ENCODE data around the gene CPEB2.
A peak's percentile ranks its signal among the peaks of the same experiment; 100 is the strongest.

Gene CPEB2

DNA sequence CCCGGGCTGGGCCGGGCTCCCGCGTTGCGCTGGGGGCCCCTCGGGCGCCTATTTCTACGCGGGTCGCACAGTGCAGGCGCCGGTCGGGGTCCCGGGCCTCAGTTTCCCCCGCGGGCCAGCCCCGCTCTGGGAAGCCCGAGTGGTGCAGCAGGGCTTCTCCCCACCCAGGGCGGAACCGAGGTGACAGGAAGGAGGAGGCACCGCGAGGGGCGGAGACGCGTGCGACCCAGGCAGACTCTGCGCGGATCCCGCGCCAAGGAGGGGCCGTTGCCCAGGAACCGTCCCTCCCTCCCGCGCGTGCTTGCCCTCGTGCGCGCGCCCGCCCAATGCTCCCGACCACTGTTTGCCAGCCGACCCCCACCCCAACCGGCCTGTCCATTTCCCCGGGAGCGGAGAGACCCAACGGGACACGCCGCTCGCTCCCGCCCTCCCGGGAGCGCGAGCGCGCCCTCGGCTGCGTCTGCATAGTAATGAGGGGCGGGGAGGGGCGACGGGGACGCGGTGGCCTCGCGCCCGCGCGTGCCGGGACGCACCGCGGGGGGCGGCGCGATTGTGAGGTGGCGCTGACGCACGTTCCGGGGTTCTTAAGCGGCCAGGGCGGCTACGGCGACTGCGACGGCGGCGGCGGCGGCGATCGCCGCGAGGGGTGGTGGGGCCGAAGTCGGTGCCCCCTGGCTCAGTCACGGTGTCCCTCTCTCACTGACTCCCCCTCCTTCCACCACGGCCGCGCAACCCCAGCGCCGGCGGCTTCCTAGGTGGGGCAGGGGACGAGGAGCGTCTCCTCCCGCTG lies at the start of gene CPEB2:
CPEB2 (plus strand) TSS at position 613 of the 790 bp plus-strand sequence. CDS start 193 bp downstream, outside the sequence.
- DNase-seq, result peak; percentile 89

- no peak for DNase-seq
Measured at GRCh38 chr4:14958436-14958835, 43.8 kb upstream of the CPEB2 start.

DNA sequence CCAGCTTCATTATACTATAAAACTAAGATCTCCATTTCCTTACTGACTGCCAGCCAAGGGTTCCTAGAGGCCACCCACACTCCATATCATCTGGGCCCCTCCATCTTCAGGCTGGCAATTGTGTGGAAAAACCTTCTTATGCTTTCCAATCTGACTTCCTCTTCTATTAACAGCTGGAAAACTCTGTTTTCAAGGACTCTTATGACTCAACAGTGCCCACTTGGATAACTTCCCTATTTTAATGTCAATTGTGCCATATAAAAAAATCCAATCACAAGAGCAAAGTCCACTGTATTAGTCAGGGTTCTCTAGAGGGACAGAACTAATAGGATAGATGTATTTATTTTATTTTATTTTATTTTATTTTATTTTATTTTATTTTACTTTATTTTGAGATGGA lies 41.0 kb upstream of the CPEB2 start:
- no peak for DNase-seq

DNA sequence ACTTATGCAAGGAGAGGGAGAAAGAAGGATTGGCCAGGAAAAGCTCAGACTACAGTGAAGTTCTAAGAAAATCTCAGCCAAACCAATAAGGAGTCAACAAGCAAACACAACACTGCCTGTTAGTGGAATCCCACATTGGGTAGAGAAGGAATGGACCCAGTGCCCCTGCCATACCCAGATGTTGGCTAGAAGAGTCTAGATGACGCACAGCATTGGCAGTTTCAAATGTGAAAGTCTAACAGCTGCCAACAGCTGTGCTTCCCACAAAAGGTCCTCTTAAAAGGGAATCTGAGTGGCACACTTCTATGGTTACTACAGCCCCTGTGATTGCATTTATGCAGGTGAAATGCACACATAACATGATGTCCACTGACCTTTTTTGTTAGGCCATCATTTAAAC lies 37.2 kb upstream of the CPEB2 start:
- DNase-seq, result no peak

DNA sequence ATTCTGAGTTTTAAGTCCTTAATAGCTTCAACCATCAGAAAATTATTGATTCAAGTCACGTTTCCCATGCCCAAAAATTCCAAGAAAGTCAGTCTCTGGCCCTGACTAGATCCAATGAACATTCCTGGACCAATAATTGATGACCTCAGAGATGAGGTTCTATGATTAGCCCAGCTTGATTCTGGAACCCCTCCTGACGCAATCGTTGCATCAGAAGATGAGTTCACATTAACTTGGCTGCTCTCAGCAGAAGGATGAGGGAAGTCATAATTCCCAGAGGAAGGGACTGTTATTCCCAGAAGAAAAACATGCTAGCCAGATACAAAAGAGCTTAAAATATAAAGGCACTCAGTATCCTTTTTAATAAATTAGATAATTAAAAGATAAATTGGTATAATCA lies 34.3 kb upstream of the CPEB2 start:
- DNase-seq, result no peak

- no peak for DNase-seq
Measured at GRCh38 chr4:14977830-14978229, 24.5 kb upstream of the CPEB2 start.

DNA sequence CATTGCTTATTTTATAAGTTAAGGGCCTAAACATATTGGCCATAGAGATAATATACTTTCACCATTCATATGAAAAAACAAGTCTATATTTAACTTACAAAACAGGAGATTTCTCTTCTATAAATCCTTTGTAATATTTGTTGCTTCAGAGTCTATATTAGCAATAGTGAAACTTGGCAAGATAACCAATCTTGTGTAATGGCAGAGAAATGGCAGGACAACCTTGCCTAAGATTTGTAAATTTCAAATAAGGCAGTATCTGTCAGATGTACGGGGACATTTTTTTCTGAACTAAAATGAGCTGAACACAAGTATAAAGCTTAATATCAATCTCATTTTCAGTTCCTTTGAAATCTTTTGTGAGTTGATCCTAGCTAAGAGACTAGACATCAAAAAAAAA lies 17.8 kb upstream of the CPEB2 start:
- no peak for DNase-seq

- DNase-seq, result no peak
Measured at GRCh38 chr4:14985161-14985560, 17.1 kb upstream of the CPEB2 start.

GRCh38 chr4:14985843-14986242 lies 16.4 kb upstream of the CPEB2 start:
- no peak for DNase-seq

GRCh38 chr4:14987054-14987453 lies 15.2 kb upstream of the CPEB2 start:
- DNase-seq, result no peak

- DNase-seq, result no peak
Measured at GRCh38 chr4:14990484-14990883, 11.8 kb upstream of the CPEB2 start.

- DNase-seq, result no peak
Measured at GRCh38 chr4:14994242-14994641, 8.0 kb upstream of the CPEB2 start.

DNA sequence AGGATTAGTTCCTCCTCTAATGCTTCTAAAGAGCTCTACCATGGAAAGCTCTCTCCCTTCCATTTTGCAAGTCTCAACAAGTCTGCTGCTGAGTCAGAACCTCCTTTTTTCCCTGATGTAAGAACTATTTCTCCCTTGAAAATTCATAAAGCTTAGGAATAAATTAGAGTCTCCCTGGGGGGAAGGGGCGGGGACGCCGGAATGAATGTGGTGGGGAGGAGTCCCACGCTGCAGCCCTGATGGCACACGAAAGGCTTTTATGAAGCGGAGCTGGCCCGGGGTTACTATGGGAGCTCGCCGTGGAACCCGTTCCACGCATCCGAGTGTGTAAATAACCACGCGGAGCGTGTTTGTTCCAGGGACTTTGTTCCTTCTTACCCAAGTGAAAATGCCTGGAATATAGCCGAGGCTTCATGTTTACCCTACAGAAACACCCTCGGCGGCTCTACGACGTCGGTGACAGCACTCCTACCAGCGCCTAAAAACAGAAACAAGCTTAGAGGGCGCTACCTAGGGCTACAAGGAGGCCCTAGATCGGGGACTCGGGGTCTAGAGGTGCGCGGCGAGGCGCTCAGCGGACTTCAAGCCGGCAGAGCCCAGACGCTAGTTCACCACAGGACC lies 923 bp upstream of the CPEB2 start:
- DNase-seq, result peak; percentile 58

DNA sequence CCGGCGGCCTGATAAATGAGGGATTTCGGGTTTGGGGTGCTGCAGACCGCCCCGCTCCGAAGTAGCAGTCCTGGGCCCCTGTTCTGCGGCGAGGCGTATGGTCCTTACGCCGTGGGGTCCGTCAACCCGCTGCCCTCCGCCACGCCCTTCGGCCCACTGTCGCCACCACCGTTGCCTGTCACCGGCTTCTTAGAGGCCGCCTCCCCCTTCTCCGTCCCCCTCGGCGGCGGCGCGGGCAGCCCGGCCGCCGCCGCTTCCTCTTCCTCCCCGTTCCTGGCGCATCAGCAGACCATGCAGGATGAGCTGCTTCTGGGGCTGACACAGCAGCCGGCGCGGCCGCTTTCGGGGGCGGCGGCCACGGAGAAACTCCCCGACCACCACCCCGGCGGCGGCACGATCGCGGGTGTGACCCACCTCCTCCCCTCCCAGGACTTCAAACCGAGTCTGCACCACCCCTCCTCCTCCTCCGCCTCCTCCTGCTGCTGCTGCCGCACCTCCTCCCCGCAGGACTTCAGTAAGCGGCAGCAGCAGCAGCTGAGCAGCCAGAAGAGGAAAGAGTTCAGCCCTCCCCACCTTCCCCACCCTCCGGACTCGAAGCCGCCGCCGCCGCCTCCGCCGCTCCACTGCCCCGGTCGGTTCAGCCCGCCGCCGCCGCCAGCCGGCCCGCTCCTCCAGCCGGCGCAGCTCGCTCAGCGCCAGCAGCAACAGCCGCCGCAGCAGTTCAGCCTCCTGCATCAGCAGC lies 549 bp downstream of the CPEB2 start:
- peak; percentile 77 for DNase-seq

GRCh38 chr4:15003401-15003890 lies 1.2 kb downstream of the CPEB2 start:
- DNase-seq, result peak; percentile 54

DNA sequence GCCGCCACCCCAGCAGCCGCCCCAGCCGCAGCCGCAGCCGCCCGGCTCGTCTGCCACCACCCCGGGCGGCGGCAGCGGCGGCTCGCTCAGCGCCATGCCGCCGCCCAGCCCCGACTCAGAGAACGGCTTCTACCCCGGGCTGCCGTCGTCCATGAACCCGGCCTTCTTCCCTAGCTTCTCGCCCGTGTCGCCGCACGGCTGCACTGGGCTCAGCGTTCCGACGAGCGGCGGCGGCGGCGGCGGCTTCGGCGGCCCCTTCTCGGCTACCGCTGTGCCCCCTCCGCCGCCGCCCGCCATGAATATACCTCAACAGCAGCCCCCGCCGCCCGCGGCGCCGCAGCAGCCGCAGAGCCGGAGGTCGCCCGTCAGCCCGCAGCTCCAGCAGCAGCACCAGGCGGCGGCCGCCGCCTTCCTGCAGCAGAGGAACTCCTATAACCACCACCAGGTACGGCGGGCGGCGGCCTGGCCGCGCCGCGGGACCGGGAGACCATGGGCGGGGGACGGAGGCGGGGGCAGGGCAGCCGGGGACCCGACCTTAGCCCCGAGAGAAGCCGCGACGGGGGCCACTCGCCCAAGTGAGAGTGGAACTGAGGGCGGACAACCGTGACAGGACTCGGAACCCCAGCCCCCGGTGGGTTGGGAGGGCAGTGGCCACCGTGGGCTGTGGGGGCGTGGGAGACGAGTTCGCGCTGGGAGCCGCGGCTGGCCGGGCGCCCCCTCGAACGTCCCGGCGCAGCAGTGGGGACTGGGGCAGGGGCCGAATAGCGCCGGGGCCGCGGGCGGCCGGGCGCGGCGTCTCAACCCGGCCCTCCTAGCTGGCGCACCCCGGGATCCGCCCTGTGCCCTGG lies 1.8 kb downstream of the CPEB2 start:
- DNase-seq, result peak; percentile 54

- DNase-seq, result peak; percentile 48
Measured at GRCh38 chr4:15004739-15005301, 2.5 kb downstream of the CPEB2 start.

DNA sequence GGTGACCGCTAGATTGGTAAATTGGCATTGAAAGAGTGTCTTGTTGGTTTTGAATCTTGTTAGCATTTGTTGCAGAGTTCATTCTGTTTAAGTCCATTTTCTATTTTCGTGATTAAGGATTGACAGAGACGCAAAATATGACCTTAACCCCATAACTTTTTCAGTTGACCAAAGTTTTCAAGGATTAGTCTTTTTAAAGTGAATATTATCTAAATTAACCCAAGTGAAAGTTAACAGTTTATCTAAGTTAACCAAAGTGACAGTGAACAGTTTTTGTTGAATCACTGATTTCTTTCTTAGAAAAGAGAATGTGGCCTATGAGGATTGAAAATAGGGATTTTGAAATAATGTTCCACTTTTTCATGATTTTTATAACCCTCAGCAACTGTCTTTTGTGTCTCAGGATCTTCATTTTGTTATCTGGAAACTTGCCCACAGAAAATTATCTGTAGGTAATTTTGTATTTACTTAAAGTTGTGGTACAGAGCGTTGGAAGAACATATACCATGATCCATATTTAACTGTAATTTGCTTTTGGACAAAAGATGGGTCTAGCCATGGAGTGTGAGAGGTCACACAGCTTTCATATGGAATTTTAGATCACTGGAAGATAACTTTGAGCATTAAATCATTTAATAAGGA lies 3.3 kb downstream of the CPEB2 start:
- DNase-seq, result no peak

GRCh38 chr4:15006416-15007024 lies 4.2 kb downstream of the CPEB2 start:
- no peak for DNase-seq

DNA sequence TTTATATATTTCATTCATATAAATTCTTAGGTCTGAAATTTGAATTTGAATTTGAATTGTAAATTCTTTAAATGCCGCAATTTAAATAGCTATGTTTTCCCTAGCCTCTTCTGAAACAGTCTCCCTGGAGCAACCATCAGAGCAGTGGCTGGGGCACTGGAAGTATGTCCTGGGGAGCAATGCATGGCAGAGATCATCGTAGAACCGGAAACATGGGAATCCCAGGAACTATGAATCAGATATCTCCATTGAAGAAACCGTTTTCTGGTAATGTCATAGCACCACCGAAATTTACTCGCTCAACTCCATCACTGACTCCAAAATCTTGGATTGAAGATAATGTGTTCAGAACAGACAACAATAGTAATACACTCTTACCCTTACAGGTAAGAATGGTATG lies 4.9 kb downstream of the CPEB2 start:
- DNase-seq, result no peak

DNA sequence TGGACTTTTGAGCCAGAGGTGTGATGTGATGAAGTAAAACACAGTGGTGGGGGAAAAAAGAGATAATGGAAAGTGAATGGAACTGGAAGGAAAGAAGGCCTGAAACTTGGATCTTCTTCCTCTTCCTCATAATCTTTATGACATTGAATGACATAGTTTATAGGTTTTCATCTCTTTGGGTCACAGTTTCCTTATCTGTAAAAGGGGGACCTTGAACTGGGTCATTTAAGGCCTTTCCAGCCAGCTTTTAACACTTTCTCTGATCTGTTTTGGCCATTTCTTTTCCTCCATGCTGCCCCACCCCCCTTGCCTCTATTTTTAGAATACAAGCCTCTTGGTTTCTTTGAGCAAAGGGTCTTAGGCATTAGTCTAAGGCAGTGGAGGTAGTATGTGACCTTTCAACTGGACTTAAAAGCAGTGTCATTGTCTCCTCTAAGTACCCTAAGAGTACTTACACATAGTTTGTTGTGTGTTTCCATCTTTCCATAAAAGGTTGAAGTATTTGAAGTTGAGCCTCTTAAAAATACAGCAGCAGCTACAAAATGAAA lies 7.8 kb downstream of the CPEB2 start:
- DNase-seq, result no peak
